Mucosa of descending colon (tissue), 3 donors: ENCODE results near the gene EXOC2. TPM values are rescaled to one million over a fixed set of nuclear protein-coding genes. Genes with fewer than 3 reads are reported as not detected.

Source experiments
- ATAC-seq: fragments of 200-7000 bp; cut with Tn5 transposase; one replicate; pipeline ENCODE4 v1.9.1; 2020; ENCODE audit warnings: mild to moderate bottlenecking, moderate library complexity
- DNase-seq, 3 donors: peaks; one replicate each; pipeline ENCODE4 v3.0.0-alpha.2; 2020
- H3K36me3 ChIP-seq: fragments of 200-600 bp; one replicate; pipeline ENCODE4 v1.8.0; 2021; ENCODE audit warnings: low read depth, mild to moderate bottlenecking
- H3K4me1 ChIP-seq: fragments of 200-600 bp; one replicate; pipeline ENCODE4 v1.8.0; 2021; ENCODE audit warnings: low read depth, mild to moderate bottlenecking
- H3K4me3 ChIP-seq: fragments of 200-600 bp; one replicate; pipeline ENCODE4 v1.8.0; 2021; ENCODE audit warnings: mild to moderate bottlenecking
- H3K9me3 ChIP-seq: fragments of 200-600 bp; one replicate; pipeline ENCODE4 v1.8.0; 2021; ENCODE audit warnings: mild to moderate bottlenecking
- intact Hi-C, 2 donors: fragments of 100-400 bp; cut with DNase I in 1 of 2; cut with micrococcal nuclease in 1 of 2; formaldehyde crosslinking; loops; one replicate each; pipeline versions ENCODE4 v1.11.0 to v1.11.1; 2022; cut with DNase I, micrococcal nuclease
- total RNA-seq, 3 donors: library from RNA; stranded (reverse); fragmentation: NEBNext Ultra II Directional in 2 of 3; extraction: Animal tissue kit (Norgen Biotek cat#: 25700) in 2 of 3; gene quantifications; one replicate each; pipeline versions ENCODE4 v1.2.1 to v1.2.4, GENCODE V29; 2021 to 2023
- TF ChIP-seq, protein P1 (sequence below): fragments of 200-600 bp; IDR thresholded peaks from one replicate; pipeline ENCODE4 v1.8.0; 2022; ENCODE audit warnings: antibody characterized with exemption, mild to moderate bottlenecking
- donor health status: DM: no; HTN: no; CAD: no; lungs with moderate emphysema.
- donor health status: DM: no; HTN: no; CAD: no.
- donor health status: DM: no; HTN: yes; CAD: no.

EXOC2 gene
- total RNA-seq, 3 donors from 2014 or later: 13.1 to 20.9 (median 17.3) TPM

DNA sequence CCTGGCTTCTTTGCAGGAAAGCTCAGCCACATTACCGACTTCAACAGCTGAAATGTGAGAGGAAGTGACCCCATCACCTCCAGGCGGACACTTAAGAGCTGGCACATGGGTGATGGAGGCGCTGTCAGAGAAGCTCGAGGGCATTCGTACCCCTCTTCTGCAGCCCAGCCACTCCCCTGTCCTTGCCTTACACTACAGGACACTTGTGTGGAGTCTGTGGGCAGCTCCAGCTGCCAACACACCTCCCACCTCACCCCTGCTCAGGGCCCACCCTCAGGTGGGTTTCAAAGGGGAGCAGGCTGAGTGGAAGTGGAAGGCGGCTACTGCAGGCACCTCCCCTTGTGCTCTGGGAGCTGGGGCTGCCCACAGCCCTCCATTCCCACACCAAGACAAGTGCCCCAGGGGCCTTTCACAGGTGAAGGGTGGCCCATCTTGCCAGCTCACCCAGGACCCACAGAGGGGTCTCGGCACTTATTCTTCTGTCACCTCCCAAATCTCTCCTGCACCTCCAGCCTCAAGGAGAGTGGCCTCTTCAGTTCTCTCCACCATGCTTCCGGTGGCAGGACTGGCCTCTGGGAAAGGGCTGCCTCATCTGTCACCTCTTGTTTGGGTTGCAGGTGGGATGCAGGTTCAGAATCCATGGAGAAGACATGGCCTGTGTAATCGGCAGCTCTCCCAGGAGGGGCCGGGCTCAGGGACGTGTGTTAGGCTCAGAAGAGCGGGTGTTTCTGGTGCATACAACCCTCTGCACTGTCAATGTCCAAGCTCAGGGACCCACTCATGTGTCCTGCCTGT is 251.6 kb downstream of the EXOC2 start:
- no peak for DNase-seq
- Histone ChIP-seq H3K4me3 (no peak overlapping the region), H3K9me3 (no peaks in the 10 kb centered on the region), H3K4me1 (no peaks in the 10 kb centered on the region), H3K36me3 (no peaks in the 10 kb centered on the region)
- intact Hi-C loops: no loop called here
- TF ChIP-seq, protein P1, sequence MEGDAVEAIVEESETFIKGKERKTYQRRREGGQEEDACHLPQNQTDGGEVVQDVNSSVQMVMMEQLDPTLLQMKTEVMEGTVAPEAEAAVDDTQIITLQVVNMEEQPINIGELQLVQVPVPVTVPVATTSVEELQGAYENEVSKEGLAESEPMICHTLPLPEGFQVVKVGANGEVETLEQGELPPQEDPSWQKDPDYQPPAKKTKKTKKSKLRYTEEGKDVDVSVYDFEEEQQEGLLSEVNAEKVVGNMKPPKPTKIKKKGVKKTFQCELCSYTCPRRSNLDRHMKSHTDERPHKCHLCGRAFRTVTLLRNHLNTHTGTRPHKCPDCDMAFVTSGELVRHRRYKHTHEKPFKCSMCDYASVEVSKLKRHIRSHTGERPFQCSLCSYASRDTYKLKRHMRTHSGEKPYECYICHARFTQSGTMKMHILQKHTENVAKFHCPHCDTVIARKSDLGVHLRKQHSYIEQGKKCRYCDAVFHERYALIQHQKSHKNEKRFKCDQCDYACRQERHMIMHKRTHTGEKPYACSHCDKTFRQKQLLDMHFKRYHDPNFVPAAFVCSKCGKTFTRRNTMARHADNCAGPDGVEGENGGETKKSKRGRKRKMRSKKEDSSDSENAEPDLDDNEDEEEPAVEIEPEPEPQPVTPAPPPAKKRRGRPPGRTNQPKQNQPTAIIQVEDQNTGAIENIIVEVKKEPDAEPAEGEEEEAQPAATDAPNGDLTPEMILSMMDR: no peak
- ATAC-seq: no peak

DNA sequence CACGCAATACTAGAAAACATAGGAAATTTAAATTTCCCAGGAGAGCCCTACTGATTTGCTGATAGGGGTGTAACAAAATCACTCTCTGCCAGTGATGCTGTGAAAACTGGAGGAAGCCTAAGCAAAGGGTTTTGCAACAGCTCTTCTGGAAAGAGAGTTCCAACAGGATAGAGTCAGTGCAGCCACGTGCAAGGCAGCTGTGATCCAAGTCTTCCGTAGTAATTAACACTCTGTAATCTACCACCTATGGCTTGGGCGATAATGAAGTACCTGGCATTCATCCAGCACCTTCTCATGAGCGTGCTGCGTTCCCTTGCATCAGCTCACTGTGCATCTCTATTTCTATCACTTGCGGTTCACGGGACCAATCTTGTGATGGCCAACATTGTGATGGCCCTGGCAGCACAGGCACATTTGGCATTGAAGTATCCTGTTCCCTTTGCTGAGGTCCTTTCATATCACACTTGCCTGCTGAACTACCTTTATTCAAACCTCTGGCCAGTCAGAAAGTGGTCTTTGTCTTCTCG is 253.2 kb downstream of the EXOC2 start:
- no peaks in the 10 kb centered on the region for H3K4me1 ChIP-seq
- TF ChIP-seq, protein P1: no peak
- H3K36me3 ChIP-seq: no peaks in the 10 kb centered on the region
- DNase-seq (no peak), ATAC-seq (no peak)
- no peaks in the 10 kb centered on the region for H3K9me3 ChIP-seq
- H3K4me3 ChIP-seq: no peak overlapping the region
- intact Hi-C loops: no loop called here

DNA sequence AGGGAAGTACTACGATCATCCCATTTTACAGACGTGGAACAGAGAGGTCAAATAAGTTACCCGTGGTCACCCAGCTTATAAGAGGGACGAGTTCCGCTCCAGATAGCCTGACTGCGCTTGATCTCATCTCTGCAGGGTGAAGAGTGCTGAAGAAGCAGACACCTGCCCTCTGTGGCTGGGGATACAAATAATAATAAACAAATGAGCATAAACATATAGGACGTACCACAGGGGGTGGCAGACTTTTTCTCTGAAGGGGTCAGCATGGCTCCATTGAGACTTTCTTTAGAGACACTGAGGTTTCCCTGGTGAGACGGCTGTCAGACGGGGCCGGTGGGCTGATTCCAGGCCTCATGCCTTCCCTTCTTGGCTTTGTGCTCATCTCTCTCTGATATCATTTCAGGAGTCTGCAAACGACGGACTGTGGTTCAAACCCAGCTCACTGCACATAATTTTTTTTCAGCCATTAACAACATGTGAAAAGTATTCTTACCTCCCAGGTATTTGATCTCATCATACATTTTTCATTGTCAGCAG is 254.2 kb downstream of the EXOC2 start:
- intact Hi-C loops: no loop called here
- H3K4me1 ChIP-seq: no peaks in the 10 kb centered on the region
- TF ChIP-seq, protein P1: no peak
- ATAC-seq: no peak
- no peak overlapping the region for H3K4me3 ChIP-seq
- H3K36me3 ChIP-seq: no peaks in the 10 kb centered on the region
- no peak for DNase-seq
- no peaks in the 10 kb centered on the region for H3K9me3 ChIP-seq

DNA sequence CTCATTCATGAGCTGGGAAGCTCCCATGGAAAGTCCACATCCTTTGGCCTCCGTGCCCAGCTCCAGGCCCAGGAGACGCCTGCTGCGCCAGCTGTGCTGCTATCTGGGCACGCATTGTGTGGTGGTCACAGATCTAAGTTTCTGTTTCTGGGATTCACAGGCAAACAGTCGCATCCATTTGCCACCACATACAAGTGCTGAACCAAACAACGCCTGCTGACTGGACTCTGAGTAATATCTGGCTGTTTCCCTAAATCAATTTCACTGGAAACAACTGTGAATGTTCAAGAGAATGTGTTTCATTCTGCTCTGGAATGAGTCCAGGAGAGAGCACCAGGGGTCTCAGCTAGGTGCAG is 255.9 kb downstream of the EXOC2 start:
- H3K4me1 ChIP-seq: no peaks in the 10 kb centered on the region
- DNase-seq: no peak
- H3K36me3 ChIP-seq: no peaks in the 10 kb centered on the region
- no peak for ATAC-seq
- no peak overlapping the region for H3K4me3 ChIP-seq
- intact Hi-C loops: no loop called here
- TF ChIP-seq, protein P1: no peak
- H3K9me3 ChIP-seq: no peaks in the 10 kb centered on the region

DNA sequence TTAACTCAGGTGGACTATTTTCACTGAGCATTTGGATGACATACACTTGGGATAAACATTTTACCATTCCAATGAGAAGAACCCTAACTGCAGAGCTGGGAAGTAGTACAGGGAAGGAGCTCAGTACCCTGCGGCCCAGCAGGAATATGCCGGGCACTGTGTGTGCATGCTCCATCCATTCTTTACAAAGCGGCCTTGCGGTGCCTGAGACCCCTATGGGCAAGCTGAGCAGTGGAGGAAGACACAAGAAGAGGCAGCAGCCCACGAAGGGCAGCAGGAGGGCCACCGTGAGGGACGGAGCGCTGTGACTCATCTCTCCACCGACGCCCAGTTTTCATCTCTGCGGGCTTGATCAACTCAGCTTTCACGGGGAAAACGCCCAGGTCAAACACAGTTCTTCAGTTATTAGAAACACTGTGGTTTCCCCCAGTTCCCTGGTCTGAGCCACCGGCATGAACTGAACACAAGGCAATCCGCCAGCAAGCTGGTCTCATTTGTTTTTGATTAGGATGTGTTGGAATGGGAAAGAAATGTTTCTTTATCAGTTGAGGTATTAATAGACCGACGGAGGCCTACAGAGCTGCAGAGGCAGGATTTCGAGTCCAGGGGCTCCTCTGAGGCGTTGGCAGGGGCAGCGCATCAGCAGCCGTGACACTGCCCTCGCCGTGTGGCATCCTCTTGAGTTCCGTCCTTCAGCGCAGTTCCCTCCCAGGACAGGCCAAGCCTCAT is 256.5 kb downstream of the EXOC2 start:
- intact Hi-C loops: no loop called here
- DNase-seq: no peak
- TF ChIP-seq, protein P1: no peak
- no peaks in the 10 kb centered on the region for H3K4me1 ChIP-seq
- no peaks in the 10 kb centered on the region for H3K9me3 ChIP-seq
- no peaks in the 10 kb centered on the region for H3K36me3 ChIP-seq
- ATAC-seq: no peak
- no peak overlapping the region for H3K4me3 ChIP-seq
